GM12864 (cell line): ENCODE data around the gene ZDHHC16.
"Not testable (repeated sequence)": the region's sequence is repeated elsewhere in the genome, so short reads cannot be mapped to it uniquely, and the experiment has no call there.

Experiments
- DNase-seq: peaks from one replicate; pipeline ENCODE4 v3.0.0-alpha.2; 2011; ENCODE audit warnings: low read depth
- H3K4me3 ChIP-seq: 2 replicates; pipeline ENCODE4 v1.5.1; 2011; ENCODE audit warnings: mild to moderate bottlenecking, low read depth, low read length, control low read depth
- CTCF ChIP-seq: IDR thresholded peaks from 2 replicates; pipeline ENCODE4 v1.5.1; 2011; ENCODE audit warnings: low read depth, mild to moderate bottlenecking, moderate library complexity, low read length, control low read depth, inconsistent platforms; ENCODE audit errors: missing control alignments

Gene ZDHHC16

GRCh38 chr10:97407211-97407951, 38.6 kb upstream of the ZDHHC16 start:
- H3K4me3 ChIP-seq, result no peak overlapping the region
- DNase-seq, result no peak
- TF ChIP-seq CTCF, result peak; percentile 60

- no peak for DNase-seq
- H3K4me3 ChIP-seq, result no peak overlapping the region
- TF ChIP-seq CTCF, result no peak
These were observed 38.1 kb upstream of the ZDHHC16 start for GRCh38 chr10:97407952-97408248.

- no peak for TF ChIP-seq CTCF
- DNase-seq, result no peak
- H3K4me3 ChIP-seq, result no peak overlapping the region
These were observed 37.4 kb upstream of the ZDHHC16 start for GRCh38 chr10:97408496-97408992.

GRCh38 chr10:97411406-97411805, 34.6 kb upstream of the ZDHHC16 start:
- TF ChIP-seq CTCF, result no peak
- DNase-seq, result no peak

GRCh38 chr10:97412891-97413304, 33.1 kb upstream of the ZDHHC16 start:
- H3K4me3 ChIP-seq, result no peak overlapping the region
- no peak for DNase-seq
- no peak for TF ChIP-seq CTCF

More at GRCh38 chr10:97411406-97411805, 34.6 kb upstream of the ZDHHC16 start:
- no peak overlapping the region for H3K4me3 ChIP-seq

- DNase-seq, result no peak
- no peak overlapping the region for H3K4me3 ChIP-seq
- no peak for TF ChIP-seq CTCF
These were observed 29.4 kb upstream of the ZDHHC16 start for GRCh38 chr10:97416565-97416964.

- not testable (repeated sequence) for H3K4me3 ChIP-seq, DNase-seq
These were observed 22.2 kb upstream of the ZDHHC16 start for GRCh38 chr10:97423757-97424098.
